HG03159 (cell line): Measurements from ENCODE around the gene STN1.
"Not testable (repeated sequence)": the region's sequence is repeated elsewhere in the genome, so short reads cannot be mapped to it uniquely, and the experiment has no call there.

Experiments used
- ATAC-seq: cut with Tn5 transposase; IDR thresholded peaks from one replicate; pipeline ENCODE4 v1.9.1; 2021; ENCODE audit warnings: mild to moderate bottlenecking, moderate library complexity; ENCODE audit not compliant: unreplicated experiment

Gene STN1

DNA sequence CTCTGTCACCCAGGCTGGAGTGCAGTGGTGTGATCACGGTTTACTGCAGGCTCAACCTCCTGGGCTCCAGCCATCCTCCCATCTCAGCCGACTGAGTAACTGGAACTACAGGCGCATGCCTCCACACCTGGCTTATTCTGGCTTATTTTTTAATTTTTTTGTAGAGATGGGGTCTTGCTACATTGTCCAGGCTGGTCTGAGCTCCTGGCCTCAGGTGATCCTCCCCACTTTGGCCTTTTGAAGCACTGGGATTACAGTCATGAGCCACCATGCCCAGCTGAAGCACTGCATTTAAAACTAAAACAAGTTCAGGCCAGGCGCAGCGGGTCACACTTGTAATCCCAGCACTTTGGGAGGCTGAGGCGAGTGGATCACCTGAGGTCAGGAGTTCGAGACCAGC, 70.6 kb downstream of the STN1 start:
- ATAC-seq = no peak

DNA sequence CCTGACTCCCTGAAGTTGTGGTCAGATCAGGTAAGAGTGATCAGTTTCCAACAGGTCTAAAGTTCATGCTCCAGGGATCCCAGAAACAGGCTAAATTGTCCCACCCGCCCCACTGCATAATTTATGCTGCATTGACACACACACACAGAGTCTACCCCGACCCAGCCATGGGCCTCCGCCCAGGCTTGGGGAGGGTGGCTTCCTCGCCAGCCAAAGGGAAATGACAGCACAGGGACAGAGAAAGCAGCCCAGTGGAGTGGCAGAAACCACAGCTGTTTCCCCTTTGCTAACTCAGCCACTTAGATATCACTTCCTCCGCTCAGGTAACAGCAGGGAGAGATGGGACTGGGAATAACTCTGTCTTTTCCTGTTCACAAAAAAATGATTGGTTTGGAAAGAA, 72.0 kb downstream of the STN1 start:
- ATAC-seq = no peak

DNA sequence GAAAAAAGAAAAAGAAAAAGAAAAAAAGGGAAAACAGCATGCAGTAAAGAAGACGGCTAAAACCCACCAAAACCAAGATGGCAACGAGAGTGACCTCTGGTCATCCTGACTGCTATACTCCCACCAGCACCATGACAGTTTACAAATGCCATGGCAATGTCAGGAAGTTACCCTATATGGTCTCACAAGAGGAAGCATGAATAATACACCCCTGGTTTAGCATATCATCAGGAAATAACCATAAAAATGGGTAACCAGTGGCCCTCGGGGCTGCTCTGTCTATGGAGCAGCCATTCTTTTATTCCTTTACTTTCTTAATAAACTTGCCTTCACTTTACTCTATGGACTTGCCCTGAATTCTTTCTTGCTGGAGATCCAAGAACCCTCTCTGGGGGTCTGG, 72.6 kb downstream of the STN1 start:
- not testable (repeated sequence) for ATAC-seq

DNA sequence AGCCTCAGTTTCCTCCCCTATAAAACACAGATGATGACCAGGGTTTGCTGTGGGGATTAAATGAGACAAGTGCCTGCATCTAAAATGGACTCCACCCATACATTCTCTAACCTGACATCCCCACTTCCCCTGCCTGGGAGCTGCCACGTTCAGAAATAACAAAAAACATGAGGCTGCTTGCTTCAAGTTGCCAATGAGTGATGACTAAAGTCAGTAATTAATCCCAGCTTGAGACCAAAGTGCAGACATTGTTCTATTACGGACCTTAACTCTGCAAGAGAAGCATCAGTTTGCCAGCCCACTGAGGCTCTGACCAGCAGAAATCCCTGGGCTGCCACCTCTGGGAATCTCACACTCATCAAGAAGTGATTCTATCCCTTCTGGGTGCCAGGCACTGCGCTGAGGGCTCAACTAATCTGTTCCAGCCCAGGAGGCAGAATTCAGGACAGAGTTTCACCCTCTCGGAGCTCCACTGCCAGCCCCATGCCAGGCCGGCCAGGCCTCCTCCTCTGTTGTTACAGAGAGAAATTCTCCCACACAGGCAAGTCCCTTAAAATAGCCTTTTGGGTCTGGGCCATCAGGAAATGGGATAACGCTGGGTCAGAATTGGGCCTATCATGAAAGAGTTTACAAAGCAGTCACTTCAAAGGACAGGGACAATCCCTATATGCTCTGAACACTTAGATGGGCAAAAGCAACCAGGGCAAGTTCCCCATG, 74.0 kb downstream of the STN1 start:
- no peak for ATAC-seq

DNA sequence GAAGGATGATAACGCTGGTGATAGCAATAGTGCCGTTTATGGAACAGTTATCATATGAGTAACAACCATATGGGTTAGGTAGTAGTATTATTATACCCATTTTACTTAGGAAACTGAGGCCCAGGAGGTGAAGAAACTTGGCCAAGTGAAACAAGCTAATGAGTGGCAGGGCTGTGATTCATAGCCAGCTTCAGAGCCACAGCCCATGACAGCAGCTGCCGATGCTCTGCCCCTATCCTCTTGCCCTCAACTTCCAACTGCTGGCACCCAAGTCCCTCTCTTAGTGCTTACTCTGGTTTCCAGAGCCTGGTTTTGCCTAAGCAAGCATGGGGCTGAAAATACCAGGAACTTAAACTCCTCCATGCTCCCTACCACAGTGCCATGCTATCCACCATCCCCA, 74.9 kb downstream of the STN1 start:
- no peak for ATAC-seq

DNA sequence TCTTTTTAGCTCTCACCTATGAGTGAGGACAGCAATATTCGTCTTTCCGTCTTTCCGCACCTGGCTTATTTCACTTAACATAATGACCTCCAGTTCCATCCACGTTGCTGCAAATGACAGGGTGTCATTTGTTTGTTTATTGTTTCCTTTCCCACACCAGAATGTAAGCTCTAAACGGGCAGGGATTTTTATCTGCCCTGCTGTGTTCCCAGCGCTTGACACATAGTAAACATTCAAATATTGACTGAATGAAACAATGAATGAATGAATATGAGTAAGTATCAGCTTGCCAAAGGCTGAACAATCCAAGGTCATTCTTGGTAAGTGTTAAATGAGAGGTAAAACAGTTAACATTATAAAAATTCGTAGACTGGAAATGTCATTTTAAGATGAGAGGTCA, 75.4 kb downstream of the STN1 start:
- ATAC-seq = no peak

DNA sequence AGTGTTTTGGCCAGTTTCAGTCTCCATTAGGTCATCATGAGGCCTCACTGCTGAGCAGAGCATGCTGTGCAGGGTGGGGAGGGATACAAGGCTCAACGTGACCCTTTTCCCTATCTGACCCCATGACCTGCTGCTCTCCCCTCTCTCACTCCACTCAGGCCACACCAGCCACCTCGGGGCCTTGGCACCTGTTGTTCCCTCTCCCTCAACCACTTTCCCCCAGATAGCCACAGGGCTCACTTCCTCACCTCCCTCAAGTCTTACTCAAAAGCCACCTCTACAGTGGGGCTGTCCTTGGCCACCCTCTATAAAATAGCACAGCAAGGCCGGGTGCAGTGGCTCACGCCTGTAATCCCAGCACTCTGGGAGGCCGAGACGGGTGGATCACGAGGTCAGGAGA, 76.5 kb downstream of the STN1 start:
- ATAC-seq = no peak

DNA sequence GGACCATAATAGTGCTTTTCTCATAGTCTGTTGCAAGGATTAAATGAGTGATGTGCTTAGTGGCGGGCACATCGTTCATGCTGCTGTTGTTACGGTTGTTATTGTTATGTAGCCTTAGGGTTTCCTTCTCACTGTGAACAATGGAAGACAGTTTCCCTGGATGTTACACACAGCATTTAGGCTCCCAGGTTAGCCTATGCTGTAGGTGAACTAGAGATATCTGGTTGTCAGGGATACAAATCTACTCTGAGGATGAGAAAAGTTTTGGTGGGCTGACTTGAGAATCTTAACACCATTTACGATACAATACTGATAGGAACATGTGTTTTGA, 77.3 kb downstream of the STN1 start:
- ATAC-seq = no peak

DNA sequence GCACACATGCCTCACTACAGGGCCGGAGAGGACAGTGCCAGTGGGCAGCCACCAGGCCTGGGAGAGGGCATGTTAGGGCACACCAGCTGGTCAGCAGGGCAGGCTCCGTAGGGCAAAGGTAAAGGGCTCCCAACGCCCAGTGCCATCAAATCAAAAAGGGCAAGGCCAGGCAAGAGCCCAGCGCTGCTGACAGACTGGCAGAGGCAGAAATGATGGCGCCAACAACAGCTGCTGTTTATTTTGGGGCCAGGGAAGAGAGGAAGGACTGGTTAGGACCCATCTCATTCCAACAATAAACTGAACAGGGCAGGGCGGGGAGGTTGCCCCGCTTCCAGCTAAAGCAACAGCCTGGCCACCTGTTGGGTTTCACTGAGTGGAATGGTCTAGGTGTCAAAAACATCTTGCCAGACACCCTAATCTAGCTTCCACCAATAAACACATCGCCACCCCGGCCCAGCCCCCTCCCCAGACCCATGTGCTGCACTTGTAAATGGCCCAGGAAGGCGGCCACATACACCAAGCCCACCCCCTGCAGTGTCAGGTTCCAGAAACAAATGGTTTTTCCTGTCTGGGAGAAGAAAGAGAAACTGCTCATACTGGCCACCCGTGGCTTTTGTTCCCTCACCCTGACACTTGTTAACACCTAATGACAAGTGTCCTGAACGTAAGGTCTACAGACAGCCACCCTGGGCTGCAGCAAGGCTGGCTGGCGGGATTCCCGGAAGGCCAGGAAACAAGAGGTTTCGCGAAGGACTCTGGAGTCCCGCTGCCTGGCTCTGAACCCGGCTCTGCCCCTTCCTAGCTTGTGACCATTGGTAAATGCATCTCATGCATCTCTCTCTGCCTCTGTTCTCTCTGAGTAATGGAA, 77.9 kb downstream of the STN1 start:
- ATAC-seq = no peak

DNA sequence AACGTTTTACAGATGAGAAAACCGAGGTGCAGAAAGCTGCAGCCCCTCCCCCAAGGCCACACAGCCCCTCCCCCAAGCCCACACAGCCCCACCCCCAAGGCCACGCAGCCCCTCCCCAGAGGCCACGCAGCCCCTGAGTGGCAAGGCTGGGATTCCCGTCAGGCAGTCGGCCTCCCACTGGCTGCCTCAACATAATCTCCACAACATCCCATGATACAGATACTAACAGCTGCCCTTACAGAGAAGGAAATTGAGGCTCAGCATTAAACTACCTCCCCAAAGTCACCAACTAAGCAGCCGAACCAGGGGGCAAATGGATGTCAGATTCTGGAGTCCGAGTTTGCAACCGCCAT, 78.5 kb downstream of the STN1 start:
- ATAC-seq = no peak

DNA sequence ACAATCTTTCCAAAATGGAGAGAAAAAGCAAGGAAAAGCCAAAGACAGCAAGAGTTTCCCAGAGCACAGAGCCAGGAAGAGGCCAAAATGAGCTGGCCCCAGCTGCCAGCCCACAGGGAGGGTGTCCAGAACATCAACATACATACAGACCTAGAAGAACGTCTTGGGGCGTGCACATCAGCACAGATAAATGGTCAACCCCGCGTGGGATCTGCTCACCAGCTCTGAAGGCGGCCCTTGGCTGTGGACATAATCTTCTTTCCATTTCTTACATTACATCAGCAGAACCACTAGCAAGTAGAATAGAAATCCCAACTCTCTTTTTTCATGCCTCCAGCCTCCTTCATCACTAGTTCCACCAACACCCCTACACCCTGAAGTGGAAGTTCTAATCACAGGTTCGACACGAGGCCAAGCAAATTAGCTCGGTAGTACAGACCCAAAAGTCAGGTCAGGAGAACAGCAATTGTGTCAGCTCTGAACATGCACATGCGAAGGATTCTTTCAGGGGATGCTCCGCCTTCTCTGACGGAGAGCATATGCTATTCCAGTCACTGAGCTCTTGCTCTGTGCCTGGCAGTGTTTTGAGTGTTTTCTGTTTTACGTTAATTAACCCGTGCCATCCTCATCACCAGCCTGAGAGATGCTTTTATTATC, 79.0 kb downstream of the STN1 start:
- no peak for ATAC-seq

DNA sequence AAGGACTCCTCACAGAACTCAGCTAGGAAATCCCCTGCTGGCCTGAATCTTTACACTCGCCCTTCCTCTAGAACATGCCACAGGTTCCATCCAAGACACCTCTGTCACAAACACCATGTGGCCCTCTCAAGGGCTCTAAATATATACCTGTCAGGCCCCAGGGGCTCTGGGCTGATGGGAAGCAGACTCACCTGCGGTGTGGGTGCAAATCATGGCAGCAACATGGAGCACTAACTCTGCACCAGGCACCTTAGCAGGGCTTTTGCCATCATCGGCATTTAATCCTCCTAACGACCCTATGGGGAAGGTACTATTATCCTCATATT, 80.0 kb downstream of the STN1 start:
- ATAC-seq = no peak

DNA sequence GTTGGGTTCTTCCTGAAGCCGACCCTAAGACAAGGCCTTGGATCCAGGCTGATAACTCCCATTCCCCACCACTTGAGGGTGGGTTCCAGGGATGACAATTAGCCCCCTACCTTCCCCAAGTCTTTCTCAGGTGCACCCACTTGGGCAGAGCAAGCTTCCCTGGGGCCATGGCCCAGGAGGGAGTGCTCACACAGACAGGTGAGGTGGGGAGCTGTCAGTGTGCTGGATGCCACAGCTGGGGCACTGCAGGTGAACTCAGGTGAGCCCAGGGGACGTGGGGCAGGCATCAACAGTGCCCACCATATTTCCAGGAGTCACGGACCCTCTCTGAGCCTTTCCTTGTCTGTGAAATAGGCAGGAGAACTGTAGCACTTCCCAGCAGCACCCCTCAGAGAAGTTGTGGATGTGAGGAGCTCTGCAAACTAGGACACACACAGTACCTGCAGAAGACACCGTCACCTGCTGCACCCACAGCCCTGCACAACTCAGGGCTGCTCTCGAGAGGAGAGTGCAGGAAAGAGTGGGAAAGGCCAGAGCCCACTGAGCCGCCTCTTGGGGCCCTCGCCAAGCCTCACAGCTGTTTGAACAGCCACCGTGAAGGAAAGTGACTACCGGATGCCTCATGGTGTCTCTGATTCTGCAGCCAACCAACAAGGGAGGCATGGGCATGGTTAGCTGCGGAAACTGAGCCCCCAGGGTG, 80.5 kb downstream of the STN1 start:
- no peak for ATAC-seq

DNA sequence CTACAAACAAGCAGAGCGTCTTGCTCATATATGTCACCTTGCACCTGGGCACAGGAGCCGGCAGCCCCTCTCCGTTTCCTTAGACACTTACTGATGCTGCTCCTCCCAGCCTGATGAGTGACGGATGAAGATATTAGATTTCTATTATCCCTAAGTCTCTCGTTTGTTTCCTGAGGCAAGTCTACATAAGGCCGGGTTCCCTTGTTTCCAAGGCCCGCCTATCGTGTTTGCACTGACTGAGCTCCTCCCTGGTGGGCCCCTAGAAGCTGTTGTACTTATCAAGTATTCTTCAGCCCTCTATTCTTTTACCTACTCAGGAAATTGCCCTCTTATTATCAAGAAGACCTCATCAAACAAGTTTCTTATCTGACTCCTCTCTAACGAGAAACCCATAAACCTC, 81.1 kb downstream of the STN1 start:
- ATAC-seq = no peak

DNA sequence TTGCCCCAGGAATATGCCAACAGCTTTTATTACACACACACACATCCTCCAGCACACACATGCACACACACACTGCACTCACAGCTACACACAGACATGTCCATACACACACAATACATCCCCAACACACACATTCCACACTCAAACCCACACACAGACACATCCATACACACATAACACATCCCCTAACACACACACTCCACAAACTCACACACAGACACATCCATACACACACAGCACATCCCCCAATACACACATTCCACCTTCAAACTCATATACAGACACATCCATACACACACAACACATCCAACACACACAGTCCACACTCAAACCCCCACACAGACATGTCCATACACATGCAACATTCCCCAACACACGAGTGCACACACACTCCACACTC, 81.7 kb downstream of the STN1 start:
- ATAC-seq = no peak

DNA sequence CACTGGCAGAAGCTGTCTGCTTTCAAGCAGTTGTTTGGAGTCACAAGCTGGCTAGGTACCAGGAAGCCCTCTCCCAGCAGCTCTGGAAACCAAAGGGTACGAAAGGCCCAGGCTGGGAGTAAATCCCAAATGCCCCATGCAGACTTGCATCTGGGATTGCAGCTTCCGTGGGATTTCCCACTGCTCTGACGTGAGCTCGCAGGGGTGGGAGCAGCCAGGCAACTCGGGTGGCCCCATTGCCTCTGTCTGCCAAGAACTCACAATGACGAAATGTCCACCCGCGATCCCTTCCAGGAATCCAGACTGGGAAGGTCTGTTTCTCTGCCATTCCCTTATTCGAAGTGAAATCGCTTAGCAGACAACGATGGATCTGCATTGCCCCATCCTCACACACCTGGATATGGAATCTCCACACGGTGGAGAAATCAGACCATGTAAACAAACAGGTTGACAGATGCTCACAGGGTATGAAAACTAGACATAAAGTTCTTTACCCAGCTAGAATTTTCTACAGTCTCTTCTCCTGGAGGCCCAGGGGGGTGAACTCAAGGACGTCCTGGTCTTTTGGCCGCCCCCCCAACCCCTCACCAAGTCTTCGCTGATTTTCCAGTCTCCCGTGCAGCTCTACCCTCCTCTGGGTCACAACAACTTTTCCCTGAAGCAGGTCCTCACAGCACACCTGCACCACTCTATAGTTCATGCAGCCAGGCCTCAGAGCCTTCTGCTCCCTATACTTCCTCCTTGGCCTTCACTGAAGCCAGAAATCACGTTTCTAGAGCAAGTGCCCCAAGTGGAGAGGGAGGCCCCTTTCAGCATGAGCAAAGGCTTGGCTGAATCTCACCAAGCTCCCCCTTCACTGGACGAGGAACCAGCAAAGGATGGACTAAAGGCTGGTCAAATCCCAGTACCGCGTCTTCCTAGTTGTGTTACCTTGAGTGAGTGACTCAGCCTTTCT, 82.6 kb downstream of the STN1 start:
- ATAC-seq = no peak

DNA sequence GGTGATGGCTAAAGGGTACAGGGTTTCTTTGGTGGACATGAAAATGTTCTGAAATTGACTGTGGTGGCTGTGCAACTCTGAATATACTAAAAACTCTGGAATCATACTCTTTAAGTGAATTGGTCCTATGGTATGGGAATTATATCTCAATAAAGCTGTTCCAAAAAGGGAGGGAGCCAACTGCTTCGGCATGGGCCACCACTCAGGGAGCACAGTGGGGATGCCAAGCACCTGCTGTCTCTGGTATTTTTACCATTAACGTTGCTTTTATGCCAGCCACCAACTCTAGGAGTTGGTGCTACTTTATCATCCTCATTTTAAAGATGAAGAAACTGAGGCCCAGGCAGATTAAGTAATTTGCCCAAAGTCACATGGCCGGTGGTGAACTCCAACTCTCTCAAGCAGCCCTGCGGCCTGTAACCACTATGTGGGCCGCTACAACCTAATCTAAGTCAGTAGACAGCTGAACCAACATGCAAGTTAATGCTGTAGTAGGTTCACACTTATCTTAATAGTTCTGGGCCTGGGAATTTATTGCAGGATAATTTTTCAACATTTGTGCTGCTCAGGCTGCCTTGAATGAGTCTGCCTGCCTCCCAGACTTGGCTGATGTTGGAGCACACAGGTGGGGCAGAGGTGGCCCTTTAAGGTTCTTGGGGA, 83.4 kb downstream of the STN1 start:
- no peak for ATAC-seq

DNA sequence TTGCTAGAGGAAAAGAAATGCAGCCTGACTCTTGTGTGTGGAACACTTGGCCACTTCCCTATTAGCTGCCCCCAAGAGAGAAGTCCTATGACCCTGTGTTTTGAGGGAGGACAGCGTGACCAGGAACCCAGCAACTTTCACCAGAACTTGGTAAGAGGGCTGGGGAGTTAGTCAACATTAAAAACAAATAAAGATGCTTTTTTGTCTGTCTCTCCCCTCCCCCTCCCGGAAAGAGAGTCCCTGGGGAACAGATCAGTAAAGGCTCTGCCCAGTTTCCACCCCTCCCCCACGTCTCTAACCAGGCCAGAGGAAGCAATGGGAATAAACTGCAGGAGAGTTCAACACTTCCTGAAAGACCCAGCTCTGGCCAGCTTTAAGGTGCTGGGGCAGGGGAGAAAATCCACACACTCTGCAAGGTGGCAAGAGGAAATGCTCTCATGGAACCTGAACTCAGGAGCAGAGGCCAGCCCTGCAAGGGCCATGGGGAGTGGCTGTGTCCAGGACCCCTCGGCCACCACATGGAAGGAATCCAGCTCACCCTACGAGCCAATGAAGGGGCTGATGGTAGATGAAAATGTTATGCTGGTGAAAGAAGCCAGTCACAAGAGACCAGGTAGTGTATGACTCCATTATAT, 84.1 kb downstream of the STN1 start:
- ATAC-seq = no peak

DNA sequence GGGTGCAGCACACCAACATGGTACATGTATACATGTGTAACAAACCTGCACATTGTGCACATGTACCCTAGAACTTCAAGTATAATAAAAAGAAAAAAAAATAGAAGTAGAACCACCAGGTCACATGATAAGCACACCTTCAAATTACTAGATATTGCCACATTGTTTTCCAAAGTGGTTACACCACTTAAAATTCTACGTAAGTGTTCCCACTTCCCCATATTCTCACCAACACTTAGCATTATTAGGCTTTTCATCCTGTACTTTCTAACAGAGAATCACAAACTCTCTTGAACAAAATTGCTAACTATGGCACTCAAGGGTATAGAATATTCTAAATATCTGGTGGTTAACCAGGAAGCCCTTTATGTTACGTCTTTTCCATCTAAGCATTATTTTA, 85.2 kb downstream of the STN1 start:
- no peak for ATAC-seq
